Measurements from ENCODE around the gene PLEKHJ1.

The PLEKHJ1 gene

GRCh38 chr19:2234996-2235380 lies 1.1 kb downstream of the PLEKHJ1 start:
- DNase-seq, result no peak

DNA sequence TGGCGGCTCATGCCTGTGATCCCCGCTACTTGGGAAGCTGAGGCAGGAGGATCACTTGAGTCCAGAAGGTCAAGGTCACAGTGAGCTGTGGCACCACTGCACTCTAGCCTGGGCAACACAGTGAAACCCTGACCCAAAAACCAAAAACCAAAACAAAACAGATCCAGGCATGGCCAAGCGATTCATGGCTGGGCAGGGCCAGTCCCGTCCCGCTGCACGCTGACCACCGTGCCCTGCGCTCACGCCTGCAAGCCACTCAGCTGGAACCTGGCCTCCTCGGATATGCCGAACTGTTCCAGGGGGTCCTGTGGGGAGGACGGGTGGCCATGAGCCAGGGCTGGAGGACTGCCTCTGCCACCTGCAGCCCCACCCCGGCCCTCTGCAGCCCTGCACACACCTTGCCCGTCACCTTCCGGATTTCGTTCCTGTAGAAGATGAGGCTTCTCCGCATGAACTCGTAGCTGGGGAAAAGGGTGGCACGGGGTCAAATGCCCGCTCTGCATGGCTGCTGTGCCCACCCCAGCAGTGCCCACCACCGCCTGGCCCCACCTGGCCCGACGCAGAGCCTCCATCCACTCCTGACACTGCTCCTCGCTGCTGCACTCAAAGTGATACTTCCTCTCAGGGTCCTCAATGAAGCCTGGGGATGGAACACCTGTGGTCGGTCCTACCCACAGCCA lies 2.4 kb downstream of the PLEKHJ1 start:
- DNase-seq, result no peak

DNA sequence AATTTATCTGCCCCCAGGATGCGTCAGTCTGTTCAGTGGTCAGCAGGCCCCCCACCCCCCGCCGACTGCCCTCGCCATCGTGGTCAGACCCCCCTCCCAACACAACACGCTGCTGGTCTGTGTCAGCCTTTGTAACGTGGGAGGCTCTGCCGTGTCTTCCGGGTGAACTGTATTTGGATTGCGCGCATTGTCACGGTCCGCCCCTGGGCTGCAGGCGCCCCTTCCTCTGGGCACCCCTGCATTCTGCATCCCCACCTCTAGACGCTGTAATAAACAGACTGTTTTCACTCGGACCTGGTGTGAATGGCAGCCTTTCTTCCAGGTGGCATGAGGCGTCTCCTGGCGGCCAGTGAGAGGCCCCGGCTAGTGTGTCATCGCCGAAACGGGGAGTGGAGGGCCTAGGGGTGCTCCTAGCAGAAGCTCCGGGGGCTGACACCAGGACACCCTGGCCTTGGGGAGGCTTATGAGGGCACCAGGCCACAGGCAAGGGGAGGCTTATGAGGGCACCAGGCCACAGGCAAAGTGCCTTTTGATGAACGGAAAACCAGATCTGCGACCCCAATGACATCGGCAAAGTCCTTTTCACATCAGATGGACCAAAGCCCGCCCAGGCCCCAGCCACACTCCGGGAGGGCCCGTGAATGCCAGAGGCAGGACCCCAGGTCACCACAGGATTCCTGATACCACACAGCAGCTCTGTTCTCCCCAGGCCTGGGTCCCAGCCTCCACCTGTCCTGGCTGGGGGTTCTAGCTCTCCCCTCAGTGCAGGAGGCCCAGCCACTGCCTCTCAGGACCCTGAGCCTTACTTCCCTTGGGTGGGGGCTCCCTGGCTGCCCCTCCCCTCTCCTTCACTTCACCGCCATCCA lies 3.6 kb downstream of the PLEKHJ1 start:
- DNase-seq, result no peak

DNA sequence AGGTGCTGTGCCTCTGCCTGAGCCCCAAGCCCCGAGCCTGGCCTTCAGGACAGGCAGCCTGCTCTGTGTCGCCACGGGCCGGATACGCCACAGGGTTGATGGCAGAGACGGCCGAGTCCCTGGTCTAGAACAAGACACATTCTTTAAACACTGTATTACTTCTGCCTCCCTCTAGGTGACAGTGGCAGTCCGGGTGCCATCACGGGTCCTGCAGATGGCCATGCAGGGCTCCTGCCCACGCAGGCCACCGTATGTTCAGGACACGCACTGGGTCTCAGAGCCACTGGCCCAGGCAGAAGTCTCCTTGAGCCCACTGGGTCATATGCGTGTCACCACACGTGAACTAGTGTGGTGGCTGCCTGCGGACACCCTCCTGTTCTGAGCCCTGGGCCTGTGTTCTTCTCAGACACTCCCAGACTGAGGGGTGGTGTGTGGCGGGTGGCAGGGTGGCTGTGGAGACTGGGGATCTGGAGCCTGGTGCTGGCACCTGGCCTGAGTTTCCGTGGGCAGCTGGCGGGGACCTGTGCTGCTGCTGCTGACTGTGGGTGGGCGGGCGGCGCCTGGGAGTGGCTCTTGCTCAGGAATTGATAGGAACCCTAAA lies 4.4 kb downstream of the PLEKHJ1 start:
- DNase-seq, result peak; percentile 53

DNA sequence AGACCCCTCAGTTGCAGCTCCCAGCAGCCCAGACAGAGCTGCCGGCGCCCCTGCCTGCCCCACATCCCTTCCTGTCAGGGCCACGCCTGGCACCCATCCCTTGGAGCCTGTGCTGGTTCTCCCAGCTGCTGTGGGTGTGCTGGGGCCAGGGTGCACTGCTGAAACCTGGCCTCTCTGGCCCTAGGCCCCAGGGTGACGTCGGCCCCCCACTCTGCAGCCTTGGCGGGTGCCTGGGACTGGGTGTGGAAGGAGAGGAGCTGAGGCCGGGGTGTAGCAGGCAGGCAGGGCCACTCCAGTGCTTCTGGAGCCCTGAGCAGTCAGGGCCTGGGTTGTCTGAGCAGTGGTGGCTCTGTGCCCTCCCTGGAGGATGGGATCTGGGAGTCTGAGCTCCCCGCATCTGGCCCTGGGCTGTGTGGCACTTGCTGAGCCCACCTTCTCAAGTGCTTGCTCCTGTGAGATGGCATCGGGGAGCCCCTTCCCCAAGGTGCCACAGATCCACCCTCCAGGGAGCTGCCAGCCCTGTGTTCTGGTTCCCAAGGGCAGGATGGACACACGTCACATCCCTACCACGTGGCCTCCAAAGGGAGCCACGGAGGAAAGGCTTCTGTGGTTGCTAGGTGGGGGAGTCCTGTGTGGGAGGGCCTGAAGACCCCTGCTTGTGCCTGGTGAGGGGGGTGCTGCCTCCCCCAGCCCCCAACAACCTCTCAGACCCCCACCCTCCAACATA lies 5.2 kb downstream of the PLEKHJ1 start:
- DNase-seq, result no peak

DNA sequence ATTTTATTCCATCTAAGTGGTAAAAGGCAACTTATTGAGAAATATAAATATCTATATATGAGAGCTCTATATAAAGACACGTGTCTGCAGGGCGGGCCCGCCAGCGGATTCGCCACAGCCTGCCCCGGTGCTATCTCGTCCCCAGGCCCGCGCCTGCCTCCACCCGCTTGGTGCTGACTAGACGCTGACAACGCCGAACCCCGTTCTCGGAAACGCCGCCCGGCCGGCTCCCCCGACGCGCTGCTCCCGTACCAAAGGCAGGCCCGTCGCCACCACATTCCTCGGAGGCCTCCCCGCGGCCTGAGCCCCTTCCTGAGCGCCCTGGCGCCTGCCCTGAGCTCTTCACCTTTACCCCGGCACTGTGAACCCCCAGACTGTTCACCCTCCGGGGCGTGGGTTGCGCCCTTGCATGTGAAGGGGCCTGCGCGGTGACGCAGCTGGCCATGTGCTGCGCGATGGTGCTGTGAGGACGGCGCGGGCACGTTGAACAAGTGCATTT lies 6.0 kb downstream of the PLEKHJ1 start:
- DNase-seq, result no peak

GRCh38 chr19:2229103-2230032 lies 6.8 kb downstream of the PLEKHJ1 start:
- DNase-seq, result no peak

DNA sequence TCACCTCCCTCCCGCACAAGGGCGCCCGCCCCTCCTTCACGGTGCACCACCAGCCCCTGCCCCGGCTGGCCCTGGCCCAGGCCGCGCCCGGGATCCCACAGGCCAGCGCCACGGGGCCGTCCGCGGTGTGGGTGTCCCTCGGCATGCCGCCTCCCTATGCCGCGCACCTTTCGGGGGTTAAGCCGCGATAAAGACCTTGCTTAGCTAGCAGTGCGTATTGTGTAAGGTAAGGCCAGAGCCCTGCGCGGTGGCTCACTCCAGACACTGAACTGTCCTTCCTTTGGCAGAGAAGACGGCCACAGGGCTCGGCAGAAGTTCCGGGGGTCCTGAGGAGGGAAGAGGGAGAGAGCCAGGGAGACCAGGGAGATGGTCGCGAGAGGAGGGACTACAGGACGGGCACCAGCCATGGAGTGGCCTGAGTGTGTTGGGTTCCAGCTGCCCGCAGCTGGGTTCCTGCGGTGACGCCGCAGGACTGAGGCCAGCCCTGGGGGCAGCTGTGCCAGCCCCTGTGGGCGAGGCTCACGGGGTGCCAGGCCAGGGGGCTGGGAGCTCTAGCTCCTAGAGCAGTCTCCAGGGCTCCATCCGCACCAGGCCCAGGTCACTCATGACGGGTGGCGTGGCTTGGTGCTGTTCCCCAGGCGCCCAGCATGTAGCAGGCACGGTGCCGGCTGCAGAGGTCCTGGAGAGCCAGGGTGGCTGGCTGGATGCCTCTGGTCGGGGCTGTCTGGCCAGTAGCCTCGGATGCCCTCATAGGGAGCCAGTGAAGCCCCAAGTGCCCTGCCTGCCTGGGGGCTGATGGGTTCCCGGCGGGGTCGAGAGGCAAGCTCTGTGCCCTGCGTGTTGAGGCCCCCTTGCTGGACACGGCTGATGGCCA lies 7.7 kb downstream of the PLEKHJ1 start:
- DNase-seq, result no peak

GRCh38 chr19:2227415-2228156 lies 8.5 kb downstream of the PLEKHJ1 start:
- no peak for DNase-seq

DNA sequence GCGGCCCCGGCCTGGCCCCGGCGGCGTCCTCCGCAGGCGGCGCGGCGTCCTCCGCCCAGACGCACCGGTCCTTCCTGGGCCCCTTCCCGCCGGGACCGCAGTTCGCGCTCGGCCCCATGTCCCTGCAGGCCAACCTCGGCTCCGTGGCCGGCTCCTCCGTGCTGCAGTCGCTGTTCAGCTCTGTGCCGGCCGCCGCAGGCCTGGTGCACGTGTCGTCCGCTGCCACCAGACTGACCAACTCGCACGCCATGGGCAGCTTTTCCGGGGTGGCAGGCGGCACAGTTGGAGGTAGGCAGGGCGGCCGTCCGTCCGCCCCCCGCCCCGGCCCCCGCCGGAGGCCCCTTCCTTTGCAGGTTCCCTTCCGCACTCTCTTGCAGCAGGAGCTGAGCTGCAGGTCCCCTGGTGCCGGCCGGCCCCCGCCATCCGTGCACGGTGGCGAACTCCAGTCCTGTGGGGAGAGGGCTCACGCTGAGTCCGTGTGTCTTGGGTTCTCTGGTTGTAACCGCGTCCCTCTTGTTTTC lies 9.2 kb downstream of the PLEKHJ1 start:
- no peak for DNase-seq

- DNase-seq, result no peak
These were observed 9.9 kb downstream of the PLEKHJ1 start for GRCh38 chr19:2226051-2226839.

DNA sequence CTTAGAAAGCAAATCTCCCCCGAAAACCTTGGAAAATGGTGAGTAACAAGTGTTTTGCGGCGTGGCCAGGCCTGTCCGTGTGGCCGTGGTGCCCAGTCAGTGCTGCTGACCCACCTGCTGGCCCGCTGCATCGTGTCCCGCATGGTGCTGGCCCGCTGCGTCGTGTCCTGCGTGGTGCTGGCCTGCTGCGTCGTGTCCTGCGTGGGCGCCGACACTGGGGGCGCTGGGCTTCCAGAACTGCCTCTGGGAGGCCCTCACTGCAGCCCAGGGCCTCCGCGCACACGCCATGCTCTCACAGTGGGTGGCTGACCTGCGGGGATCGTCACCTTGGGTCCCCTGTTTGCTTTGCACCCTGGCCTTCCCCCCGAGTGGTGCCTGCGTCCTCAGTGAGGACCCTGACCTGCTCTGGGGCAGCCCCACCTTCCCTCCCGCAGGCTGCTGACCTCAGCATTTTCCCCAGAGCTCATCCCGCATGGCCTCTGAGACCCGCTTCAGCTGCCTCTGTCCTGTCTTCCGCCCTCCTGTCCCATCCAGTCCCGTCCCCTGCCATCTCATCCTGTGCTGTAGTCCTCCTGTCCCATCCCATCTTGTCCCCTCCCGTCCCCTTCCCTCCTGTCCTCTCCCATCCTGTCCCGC lies 10.6 kb downstream of the PLEKHJ1 start:
- no peak for DNase-seq

DNA sequence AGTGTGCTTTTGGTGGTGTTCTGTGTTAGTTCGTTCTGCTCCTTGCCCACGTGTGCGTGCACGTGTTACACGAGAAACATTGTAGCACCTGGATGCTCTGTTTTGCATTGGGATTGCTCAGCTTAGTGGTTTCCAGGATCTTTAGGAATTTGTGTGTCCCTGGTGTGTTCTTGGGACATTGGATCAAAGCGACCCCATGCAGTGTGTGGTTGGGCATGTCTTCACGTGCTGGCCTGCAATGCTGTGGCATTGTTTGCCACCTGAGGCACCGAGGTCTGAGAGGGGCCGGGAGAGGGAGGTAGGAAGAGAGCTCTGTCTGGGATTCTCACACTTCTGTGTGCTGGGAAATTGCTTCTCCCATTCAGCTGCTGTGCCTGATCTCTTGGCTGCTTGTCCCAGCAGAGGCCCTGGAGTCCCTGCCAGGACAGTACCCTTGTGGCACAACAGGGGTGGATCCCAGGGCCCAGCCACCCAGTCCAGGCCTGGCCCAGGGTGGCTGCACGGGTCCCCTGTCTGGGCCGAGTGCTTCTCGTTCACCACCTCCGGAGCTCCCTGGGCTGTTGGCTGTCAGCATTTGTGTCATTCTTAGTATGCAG lies 11.3 kb downstream of the PLEKHJ1 start:
- DNase-seq, result no peak

GRCh38 chr19:2223959-2224358 lies 12.2 kb downstream of the PLEKHJ1 start:
- no peak for DNase-seq

DNA sequence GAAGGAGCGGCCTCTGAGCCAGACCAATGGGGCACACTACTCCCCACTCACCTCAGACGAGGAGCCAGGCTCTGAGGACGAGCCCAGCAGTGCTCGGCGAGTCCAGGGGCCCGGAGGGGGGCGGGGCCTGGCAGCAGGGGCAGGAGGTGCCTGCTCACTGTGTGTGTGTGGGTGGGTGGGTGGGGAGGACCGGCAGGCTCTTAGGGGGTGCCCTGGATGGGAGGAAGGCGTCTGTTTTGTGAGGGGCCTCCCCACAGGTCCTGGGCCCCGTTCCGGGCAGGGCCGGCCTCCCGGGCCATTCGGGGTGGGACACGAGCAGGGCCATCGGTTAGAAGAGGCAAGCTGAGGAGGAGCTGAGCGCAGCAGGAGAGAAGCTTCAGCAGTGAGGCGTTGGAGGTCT lies 12.7 kb downstream of the PLEKHJ1 start:
- DNase-seq, result no peak

- no peak for DNase-seq
These were observed 14.2 kb downstream of the PLEKHJ1 start for GRCh38 chr19:2221918-2222317.

GRCh38 chr19:2221250-2221831 lies 14.8 kb downstream of the PLEKHJ1 start:
- DNase-seq, result no peak

DNA sequence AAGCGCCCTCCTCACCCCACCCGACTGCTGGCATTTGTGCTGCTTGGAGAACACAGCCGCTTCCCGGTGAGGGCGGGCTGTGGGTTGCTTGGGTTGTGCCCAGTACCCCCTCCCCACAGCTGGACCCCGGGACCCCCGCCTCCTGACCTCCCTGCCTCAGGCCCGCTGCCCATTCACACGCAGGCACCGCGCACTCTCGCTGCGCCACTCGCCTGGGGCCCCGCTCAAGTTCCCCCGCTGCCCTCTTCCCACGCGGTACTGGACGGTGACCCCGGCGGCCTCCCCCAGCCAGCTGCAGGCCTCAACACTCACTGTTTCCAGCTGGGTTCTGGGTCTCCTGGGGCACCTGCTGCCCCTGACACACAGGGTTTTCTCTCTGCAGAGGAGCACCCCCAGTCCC lies 16.4 kb downstream of the PLEKHJ1 start:
- DNase-seq, result no peak
